ENCODE results near the gene H2BK1.

The H2BK1 gene

DNA sequence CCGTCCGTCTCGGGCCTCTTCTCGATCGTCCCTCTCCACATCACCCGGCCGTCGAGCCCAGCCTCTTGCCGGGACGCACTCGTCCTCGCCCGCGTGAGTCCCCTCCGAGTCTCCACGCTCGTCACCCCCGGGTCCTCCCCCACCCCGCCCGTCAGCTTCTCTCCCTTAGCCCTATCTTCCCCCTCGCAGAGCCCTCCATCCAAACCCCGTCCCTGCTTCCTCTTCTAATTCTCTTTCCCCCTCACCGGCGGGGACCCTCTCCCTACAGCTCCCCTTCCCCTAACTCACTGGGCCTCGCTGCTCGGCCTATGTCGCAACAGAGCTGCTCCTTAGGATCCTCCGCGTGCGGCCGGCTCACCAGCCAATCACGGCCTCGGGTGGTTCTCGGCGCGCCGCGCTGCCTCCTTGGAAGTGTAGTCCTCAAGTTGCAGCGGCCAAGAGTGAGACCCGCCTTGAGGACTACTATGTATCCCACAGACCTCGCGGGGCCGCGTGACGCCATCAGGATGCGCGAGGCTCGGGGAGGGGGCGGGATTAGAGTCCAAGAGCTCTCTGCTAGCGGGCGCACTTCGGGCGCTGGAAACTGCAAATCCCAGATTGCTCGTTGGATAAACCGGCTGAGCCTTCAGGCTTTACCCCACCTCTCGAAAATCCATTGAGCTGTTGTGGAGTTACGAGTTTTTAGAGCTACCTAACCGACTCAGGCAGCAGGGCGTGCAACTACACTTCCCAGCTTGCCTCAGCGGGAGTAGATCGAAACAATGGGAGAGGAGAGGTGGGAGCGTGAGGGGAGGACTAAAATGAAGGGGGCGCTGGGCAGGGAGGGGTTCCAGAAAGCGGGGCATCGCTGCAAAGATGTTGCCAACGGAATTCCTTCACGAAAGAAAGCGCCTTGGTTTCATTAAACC is 16.8 kb upstream of the H2BK1 start, which contains the start of gene ABCF2:
TSS of gene ABCF2 (minus strand) at position 331 of the 908 bp plus-strand sequence. CDS start 747 bp downstream, outside the sequence.
- TF ChIP-seq, protein P1, sequence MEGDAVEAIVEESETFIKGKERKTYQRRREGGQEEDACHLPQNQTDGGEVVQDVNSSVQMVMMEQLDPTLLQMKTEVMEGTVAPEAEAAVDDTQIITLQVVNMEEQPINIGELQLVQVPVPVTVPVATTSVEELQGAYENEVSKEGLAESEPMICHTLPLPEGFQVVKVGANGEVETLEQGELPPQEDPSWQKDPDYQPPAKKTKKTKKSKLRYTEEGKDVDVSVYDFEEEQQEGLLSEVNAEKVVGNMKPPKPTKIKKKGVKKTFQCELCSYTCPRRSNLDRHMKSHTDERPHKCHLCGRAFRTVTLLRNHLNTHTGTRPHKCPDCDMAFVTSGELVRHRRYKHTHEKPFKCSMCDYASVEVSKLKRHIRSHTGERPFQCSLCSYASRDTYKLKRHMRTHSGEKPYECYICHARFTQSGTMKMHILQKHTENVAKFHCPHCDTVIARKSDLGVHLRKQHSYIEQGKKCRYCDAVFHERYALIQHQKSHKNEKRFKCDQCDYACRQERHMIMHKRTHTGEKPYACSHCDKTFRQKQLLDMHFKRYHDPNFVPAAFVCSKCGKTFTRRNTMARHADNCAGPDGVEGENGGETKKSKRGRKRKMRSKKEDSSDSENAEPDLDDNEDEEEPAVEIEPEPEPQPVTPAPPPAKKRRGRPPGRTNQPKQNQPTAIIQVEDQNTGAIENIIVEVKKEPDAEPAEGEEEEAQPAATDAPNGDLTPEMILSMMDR (conservative IDR thresholded peaks at IDR 0.05; ENCODE audit: low read depth) = no peak
- CTCF ChIA-PET = interaction anchor here (0.6 kb wide), 2 partner anchors 55 to 133 kb away, joined by 3 read pairs; no protein-coding TSS in a partner anchor

DNA sequence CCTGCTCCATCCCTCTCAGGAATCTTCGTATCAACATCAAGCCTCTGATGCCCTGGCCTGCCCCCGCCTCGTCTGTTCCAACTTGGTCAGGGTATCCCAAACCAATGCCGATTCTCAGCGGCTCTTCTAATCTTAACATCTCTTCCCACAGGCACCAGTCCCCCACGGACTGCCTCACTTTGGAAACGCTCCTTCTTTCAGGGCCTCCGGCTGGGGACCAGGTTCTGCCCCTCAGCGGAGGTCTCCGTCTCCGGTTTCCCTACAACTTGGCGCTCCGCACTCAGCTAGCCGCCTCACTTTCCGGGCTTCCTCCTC is 16.2 kb upstream of the H2BK1 start:
- TF ChIP-seq, protein P1 (conservative IDR thresholded peaks at IDR 0.05; ENCODE audit: low read depth) = no peak
- ChIA-PET POLR2A (ENCODE audit: low non-redundant PET) (no interaction called here), CTCF (no interaction called here)
- H3K27ac ChIP-seq = peak overlapping the region; percentile 90
- DNase-seq (ENCODE audit: low spot score) = no peak

More for the DNA sequence above, 16.8 kb upstream of the H2BK1 start, which contains the start of gene ABCF2:
- DNase-seq (ENCODE audit: low spot score) = peak; percentile 98
- peak within 1 kb of the TSS; percentile 90 for H3K27ac ChIP-seq
- POLR2A ChIA-PET (ENCODE audit: low non-redundant PET) = no interaction called here

DNA sequence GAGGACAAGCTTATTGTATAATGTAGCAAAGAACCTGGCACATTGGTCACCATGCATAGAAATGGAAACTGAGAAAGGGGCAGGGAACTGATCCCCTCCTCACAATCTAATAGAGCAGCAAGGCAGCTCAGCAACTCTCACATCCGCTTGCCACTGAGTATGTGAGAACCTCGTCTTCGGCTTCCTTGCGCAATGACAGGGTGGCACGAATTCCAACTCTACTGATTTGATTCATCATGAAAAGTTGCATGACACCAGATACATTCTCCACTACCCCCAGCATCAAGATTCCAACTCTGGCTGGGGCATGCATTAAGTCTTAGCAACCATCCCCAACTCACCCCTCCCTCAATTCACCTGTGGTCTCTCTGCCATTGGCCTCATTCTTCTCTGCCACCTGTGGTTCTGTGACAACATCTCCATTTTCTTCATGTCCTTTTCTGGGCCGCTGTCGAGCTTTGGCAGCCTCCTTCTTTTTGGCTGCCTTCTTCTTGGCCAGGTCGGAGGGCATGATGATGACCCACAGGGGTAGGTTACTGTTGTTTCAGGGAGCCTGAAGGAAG is 15.7 kb upstream of the H2BK1 start:
- TF ChIP-seq, protein P1 (conservative IDR thresholded peaks at IDR 0.05; ENCODE audit: low read depth) = no peak
- CTCF ChIA-PET = no interaction called here
- POLR2A ChIA-PET (ENCODE audit: low non-redundant PET) = no interaction called here
- peak overlapping the region; percentile 90 for H3K27ac ChIP-seq
- no peak for DNase-seq (ENCODE audit: low spot score)

DNA sequence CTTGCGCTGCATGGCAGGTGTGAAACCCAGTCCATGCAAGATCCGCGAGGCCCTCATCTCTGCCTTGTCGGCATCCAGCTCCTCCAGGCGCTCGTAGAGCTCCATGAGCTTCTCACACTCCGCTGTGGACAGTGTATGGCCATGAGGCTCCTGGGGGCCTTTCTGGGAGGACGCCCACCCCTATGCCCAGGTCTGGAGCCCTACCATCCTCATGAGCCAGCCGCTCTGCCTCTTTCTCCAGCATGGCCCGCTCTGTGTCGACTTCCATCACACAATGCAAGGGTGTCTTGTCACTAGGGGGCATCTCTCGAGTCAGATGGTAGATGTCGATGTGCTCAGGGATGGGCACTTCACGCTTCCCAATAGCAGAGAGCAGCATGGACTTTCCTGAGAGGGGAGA is 13.4 kb upstream of the H2BK1 start:
- ChIA-PET CTCF (no interaction called here), POLR2A (ENCODE audit: low non-redundant PET) (no interaction called here)
- no peak for DNase-seq (ENCODE audit: low spot score)
- H3K27ac ChIP-seq = no peak overlapping the region
- TF ChIP-seq, protein P1 (conservative IDR thresholded peaks at IDR 0.05; ENCODE audit: low read depth) = no peak

DNA sequence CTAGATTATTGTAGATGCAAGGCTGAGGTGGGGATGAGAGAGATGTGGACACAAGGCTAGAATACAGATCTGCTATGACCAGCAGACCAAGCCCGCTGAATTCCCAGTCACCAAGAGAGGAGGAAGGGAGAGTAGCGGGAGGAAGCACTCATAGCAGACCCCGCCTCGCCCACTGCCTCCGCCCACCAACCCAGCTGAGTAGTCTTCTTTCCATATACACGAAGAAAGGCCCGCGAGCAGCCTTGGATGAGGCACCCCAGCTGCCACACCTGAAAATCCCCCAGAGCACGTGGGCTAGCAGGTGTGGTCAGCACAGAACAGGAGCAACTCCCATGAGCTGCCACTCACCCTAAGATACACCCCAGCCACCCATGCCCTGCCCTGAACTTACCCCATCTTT is 7.9 kb upstream of the H2BK1 start:
- CTCF ChIA-PET = no interaction called here
- POLR2A ChIA-PET (ENCODE audit: low non-redundant PET) = no interaction called here
- TF ChIP-seq, protein P1 (conservative IDR thresholded peaks at IDR 0.05; ENCODE audit: low read depth) = no peak
- H3K27ac ChIP-seq = no peak overlapping the region
- no peak for DNase-seq (ENCODE audit: low spot score)

DNA sequence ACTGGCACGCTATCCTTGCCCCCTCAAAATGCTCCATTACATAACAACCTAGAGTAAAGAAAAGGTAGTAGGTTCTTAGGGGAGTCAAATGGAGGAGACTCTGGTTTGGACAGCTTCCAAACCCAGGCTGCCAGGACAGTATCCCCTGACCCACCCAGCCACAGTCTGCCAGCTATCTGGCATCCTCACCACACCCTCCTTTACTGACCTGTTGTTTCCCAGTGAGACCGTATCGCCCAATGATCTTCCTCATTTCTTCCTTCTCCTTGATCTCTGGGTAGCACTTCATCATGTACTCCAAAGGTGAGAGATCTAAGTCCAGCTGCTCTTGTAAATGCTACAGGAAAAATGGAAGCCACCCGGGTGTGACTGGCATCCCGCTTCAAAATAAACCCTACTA is 5.1 kb upstream of the H2BK1 start:
- TF ChIP-seq, protein P1 (conservative IDR thresholded peaks at IDR 0.05; ENCODE audit: low read depth) = no peak
- POLR2A ChIA-PET (ENCODE audit: low non-redundant PET) = no interaction called here
- no peak overlapping the region for H3K27ac ChIP-seq
- no peak for DNase-seq (ENCODE audit: low spot score)
- CTCF ChIA-PET = no interaction called here

All from RWPE1 (cell line).